HG02759 (cell line): ENCODE data around the gene CNTNAP3.
"Not testable (repeated sequence)": the region's sequence is repeated elsewhere in the genome, so short reads cannot be mapped to it uniquely, and the experiment has no call there.

Experiments used
- ATAC-seq: cut with Tn5 transposase; IDR thresholded peaks from one replicate; pipeline ENCODE4 v1.9.1; 2021; ENCODE audit warnings: mild to moderate bottlenecking, moderate library complexity; ENCODE audit not compliant: unreplicated experiment

The CNTNAP3 gene

GRCh38 chr9:39078621-39079256 is 209.2 kb downstream of the CNTNAP3 start:
- peak; percentile 63 for ATAC-seq

GRCh38 chr9:39073537-39073936 is 214.4 kb downstream of the CNTNAP3 start:
- ATAC-seq: not testable (repeated sequence)

- ATAC-seq: not testable (repeated sequence)
Observed at GRCh38 chr9:39067683-39068082, 220.3 kb downstream of the CNTNAP3 start.

GRCh38 chr9:39062966-39063365 is 225.0 kb downstream of the CNTNAP3 start:
- ATAC-seq: not testable (repeated sequence)

- not testable (repeated sequence) for ATAC-seq
Observed at GRCh38 chr9:39054453-39054852, 233.5 kb downstream of the CNTNAP3 start.

GRCh38 chr9:39046833-39047232 is 241.1 kb downstream of the CNTNAP3 start:
- not testable (repeated sequence) for ATAC-seq

GRCh38 chr9:39042352-39042803 is 245.6 kb downstream of the CNTNAP3 start:
- ATAC-seq: not testable (repeated sequence)

- ATAC-seq: not testable (repeated sequence)
Observed at GRCh38 chr9:39041774-39042173, 246.2 kb downstream of the CNTNAP3 start.

GRCh38 chr9:39039148-39039547 is 248.8 kb downstream of the CNTNAP3 start:
- ATAC-seq: not testable (repeated sequence)

- ATAC-seq: not testable (repeated sequence)
Observed at GRCh38 chr9:39038221-39038620, 249.7 kb downstream of the CNTNAP3 start.

GRCh38 chr9:39033849-39034248 is 254.1 kb downstream of the CNTNAP3 start:
- ATAC-seq: not testable (repeated sequence)

GRCh38 chr9:39030204-39031019 is 257.6 kb downstream of the CNTNAP3 start:
- peak; percentile 56 for ATAC-seq

- ATAC-seq: not testable (repeated sequence)
Observed at GRCh38 chr9:39028855-39029254, 259.1 kb downstream of the CNTNAP3 start.

GRCh38 chr9:39028168-39028567 is 259.8 kb downstream of the CNTNAP3 start:
- not testable (repeated sequence) for ATAC-seq

GRCh38 chr9:39025911-39026588 is 261.9 kb downstream of the CNTNAP3 start:
- not testable (repeated sequence) for ATAC-seq
